ENCODE measurements around the gene IL24.
A peak's percentile ranks its signal among the peaks of the same experiment; 100 is the strongest.

Gene IL24

GRCh38 chr1:206882555-206882954, 14.7 kb upstream of the IL24 start:
- Histone ChIP-seq H3K27me3 (ENCODE audit: control insufficient read depth, insufficient read depth, low read length) (no peaks in the 10 kb centered on the region), H3K4me2 (ENCODE audit: low read length) (no peak overlapping the region), H3K36me3 (ENCODE audit: insufficient read depth, low read length) (no peaks in the 10 kb centered on the region), H3K4me3 (ENCODE audit: low read length) (no peak overlapping the region), H3K4me1 (ENCODE audit: control insufficient read depth, insufficient read depth, low read length) (peaks cover 3% of the 10 kb centered on the region), H3K9me3 (replicated peaks; ENCODE audit: low read length) (peaks cover 7% of the 10 kb centered on the region), H3K9ac (ENCODE audit: low read depth, low read length) (no peak overlapping the region)

DNA sequence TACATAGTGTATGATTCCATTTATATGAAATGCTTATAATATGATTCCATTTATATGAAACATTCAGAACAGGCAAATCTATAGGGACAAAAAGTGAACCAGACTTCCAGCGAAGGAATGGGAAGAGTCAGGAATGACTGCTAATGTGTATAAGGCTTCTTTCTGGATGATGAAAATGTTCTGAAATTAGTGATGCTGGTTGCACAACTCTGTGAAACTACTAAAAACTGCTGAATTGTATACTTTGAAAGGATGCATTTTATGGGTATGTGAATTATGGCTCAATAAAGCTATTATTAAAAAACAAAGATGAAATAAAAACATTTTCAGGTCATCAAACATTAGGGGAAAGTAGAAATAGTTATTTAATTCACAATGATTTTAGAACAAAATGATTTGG, 14.1 kb upstream of the IL24 start:
- Histone ChIP-seq H3K4me1 (ENCODE audit: control insufficient read depth, insufficient read depth, low read length) (peaks cover 8% of the 10 kb centered on the region), H3K36me3 (ENCODE audit: insufficient read depth, low read length) (no peaks in the 10 kb centered on the region), H3K4me2 (ENCODE audit: low read length) (no peak overlapping the region), H3K9me3 (replicated peaks; ENCODE audit: low read length) (peaks cover 5% of the 10 kb centered on the region), H3K4me3 (ENCODE audit: low read length) (no peak overlapping the region), H3K9ac (ENCODE audit: low read depth, low read length) (no peak overlapping the region), H3K27me3 (ENCODE audit: control insufficient read depth, insufficient read depth, low read length) (no peaks in the 10 kb centered on the region)

- Histone ChIP-seq H3K4me3 (ENCODE audit: low read length) (no peak overlapping the region), H3K4me1 (ENCODE audit: control insufficient read depth, insufficient read depth, low read length) (peaks cover 8% of the 10 kb centered on the region)
Measured at GRCh38 chr1:206883876-206884275, 13.4 kb upstream of the IL24 start.

DNA sequence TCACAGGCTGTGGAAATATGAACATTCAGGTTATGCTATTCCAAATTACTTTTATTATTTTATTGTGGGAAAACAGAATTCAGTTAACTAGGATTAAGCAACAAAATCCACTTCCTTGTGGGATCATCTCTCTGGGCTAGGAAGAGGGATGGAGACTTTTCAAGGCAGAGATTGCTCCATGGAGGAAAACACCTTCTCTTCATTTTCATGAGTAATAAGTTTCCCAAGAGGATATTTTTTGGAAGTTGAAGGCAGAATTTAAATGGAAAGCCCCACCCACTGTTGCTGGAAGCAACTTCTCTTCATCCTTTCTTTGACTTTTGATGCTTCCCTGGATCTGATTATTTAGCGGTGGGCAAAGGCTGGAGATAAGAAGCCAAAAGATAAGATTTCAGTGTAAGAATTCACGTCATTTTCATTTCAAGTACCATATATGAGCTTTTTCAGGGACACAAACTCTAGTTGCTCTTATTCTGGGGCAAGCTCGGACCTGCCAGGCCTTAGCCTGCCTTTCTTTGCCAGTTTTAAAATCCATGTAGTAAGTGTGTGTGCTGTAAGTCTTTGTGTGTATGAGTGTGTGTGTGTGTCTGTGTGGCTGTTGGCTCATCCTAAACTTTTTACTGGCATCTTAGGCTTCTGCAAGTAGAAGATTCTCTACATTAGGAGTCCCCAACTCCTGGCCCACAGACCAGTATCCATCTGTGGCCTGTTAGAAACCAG, 11.7 kb upstream of the IL24 start:
- H3K9ac ChIP-seq (ENCODE audit: low read depth, low read length): no peak overlapping the region
- no peak overlapping the region for H3K4me2 ChIP-seq (ENCODE audit: low read length)
- no peak overlapping the region for H3K4me3 ChIP-seq (ENCODE audit: low read length)
- H3K4me1 ChIP-seq (ENCODE audit: control insufficient read depth, insufficient read depth, low read length): peaks cover 17% of the 10 kb centered on the region
- H3K27me3 ChIP-seq (ENCODE audit: control insufficient read depth, insufficient read depth, low read length): no peaks in the 10 kb centered on the region
- H3K36me3 ChIP-seq (ENCODE audit: insufficient read depth, low read length): no peaks in the 10 kb centered on the region
- H3K9me3 ChIP-seq (replicated peaks; ENCODE audit: low read length): no peaks in the 10 kb centered on the region

More at GRCh38 chr1:206883876-206884275, 13.4 kb upstream of the IL24 start:
- H3K9ac ChIP-seq (ENCODE audit: low read depth, low read length): no peak overlapping the region
- no peaks in the 10 kb centered on the region for H3K36me3 ChIP-seq (ENCODE audit: insufficient read depth, low read length)
- H3K4me2 ChIP-seq (ENCODE audit: low read length): no peak overlapping the region
- H3K27me3 ChIP-seq (ENCODE audit: control insufficient read depth, insufficient read depth, low read length): no peaks in the 10 kb centered on the region
- no peaks in the 10 kb centered on the region for H3K9me3 ChIP-seq (replicated peaks; ENCODE audit: low read length)

DNA sequence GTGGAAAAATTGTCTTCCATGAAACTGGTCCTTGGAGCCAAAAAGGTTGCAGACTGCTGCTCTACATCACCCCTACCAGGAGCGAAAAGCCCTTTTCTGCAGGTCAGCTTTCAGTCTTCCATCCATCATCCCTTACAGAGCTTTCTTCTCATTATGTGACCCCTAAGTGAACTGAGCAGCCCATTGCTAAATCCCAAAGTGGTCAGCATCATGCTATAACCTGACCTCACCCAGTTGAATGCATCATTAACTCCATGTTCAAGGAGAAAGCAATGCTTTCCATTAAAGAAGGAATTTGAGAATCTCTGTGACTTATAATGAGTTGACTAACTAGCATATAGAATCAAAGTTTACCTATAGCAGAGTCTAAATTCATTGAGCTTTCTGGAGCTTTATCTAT, 10.4 kb upstream of the IL24 start:
- no peaks in the 10 kb centered on the region for H3K9me3 ChIP-seq (replicated peaks; ENCODE audit: low read length)
- peaks cover 31% of the 10 kb centered on the region for H3K4me1 ChIP-seq (ENCODE audit: control insufficient read depth, insufficient read depth, low read length)
- no peaks in the 10 kb centered on the region for H3K27me3 ChIP-seq (ENCODE audit: control insufficient read depth, insufficient read depth, low read length)
- no peak overlapping the region for H3K4me2 ChIP-seq (ENCODE audit: low read length)
- no peak overlapping the region for H3K4me3 ChIP-seq (ENCODE audit: low read length)
- no peak overlapping the region for H3K9ac ChIP-seq (ENCODE audit: low read depth, low read length)
- H3K36me3 ChIP-seq (ENCODE audit: insufficient read depth, low read length): no peaks in the 10 kb centered on the region

- no peak overlapping the region for H3K4me2 ChIP-seq (ENCODE audit: low read length)
- no peak overlapping the region for H3K4me3 ChIP-seq (ENCODE audit: low read length)
- no peaks in the 10 kb centered on the region for H3K27me3 ChIP-seq (ENCODE audit: control insufficient read depth, insufficient read depth, low read length)
- no peaks in the 10 kb centered on the region for H3K9me3 ChIP-seq (replicated peaks; ENCODE audit: low read length)
- H3K36me3 ChIP-seq (ENCODE audit: insufficient read depth, low read length): no peaks in the 10 kb centered on the region
- H3K4me1 ChIP-seq (ENCODE audit: control insufficient read depth, insufficient read depth, low read length): peaks cover 38% of the 10 kb centered on the region
- no peak overlapping the region for H3K9ac ChIP-seq (ENCODE audit: low read depth, low read length)
Measured at GRCh38 chr1:206887701-206888100, 9.5 kb upstream of the IL24 start.

- Histone ChIP-seq H3K9me3 (replicated peaks; ENCODE audit: low read length) (no peaks in the 10 kb centered on the region), H3K27me3 (ENCODE audit: control insufficient read depth, insufficient read depth, low read length) (no peaks in the 10 kb centered on the region), H3K9ac (ENCODE audit: low read depth, low read length) (peak overlapping the region; percentile 68), H3K4me3 (ENCODE audit: low read length) (peak overlapping the region; percentile 35), H3K36me3 (ENCODE audit: insufficient read depth, low read length) (no peaks in the 10 kb centered on the region), H3K4me1 (ENCODE audit: control insufficient read depth, insufficient read depth, low read length) (peaks cover 54% of the 10 kb centered on the region), H3K4me2 (ENCODE audit: low read length) (peak overlapping the region; percentile 62)
Measured at GRCh38 chr1:206890125-206891060, 6.8 kb upstream of the IL24 start.

GRCh38 chr1:206891412-206891811, 5.8 kb upstream of the IL24 start:
- H3K4me2 ChIP-seq (ENCODE audit: low read length): no peak overlapping the region
- no peaks in the 10 kb centered on the region for H3K27me3 ChIP-seq (ENCODE audit: control insufficient read depth, insufficient read depth, low read length)
- peak overlapping the region; percentile 10 for H3K9ac ChIP-seq (ENCODE audit: low read depth, low read length)
- no peak overlapping the region for H3K4me3 ChIP-seq (ENCODE audit: low read length)
- H3K4me1 ChIP-seq (ENCODE audit: control insufficient read depth, insufficient read depth, low read length): peaks cover 64% of the 10 kb centered on the region
- no peaks in the 10 kb centered on the region for H3K36me3 ChIP-seq (ENCODE audit: insufficient read depth, low read length)
- no peaks in the 10 kb centered on the region for H3K9me3 ChIP-seq (replicated peaks; ENCODE audit: low read length)

GRCh38 chr1:206892351-206892984, 4.8 kb upstream of the IL24 start:
- Histone ChIP-seq H3K9me3 (replicated peaks; ENCODE audit: low read length) (no peaks in the 10 kb centered on the region), H3K27me3 (ENCODE audit: control insufficient read depth, insufficient read depth, low read length) (no peaks in the 10 kb centered on the region), H3K4me3 (ENCODE audit: low read length) (peak overlapping the region; percentile 15), H3K9ac (ENCODE audit: low read depth, low read length) (peak overlapping the region; percentile 44), H3K4me1 (ENCODE audit: control insufficient read depth, insufficient read depth, low read length) (peaks cover 71% of the 10 kb centered on the region), H3K4me2 (ENCODE audit: low read length) (peak overlapping the region; percentile 34), H3K36me3 (ENCODE audit: insufficient read depth, low read length) (no peaks in the 10 kb centered on the region)

- H3K9me3 ChIP-seq (replicated peaks; ENCODE audit: low read length): no peaks in the 10 kb centered on the region
- peak overlapping the region; percentile 15 for H3K4me3 ChIP-seq (ENCODE audit: low read length)
- H3K4me2 ChIP-seq (ENCODE audit: low read length): no peak overlapping the region
- H3K36me3 ChIP-seq (ENCODE audit: insufficient read depth, low read length): no peaks in the 10 kb centered on the region
- peaks cover 74% of the 10 kb centered on the region for H3K4me1 ChIP-seq (ENCODE audit: control insufficient read depth, insufficient read depth, low read length)
- H3K27me3 ChIP-seq (ENCODE audit: control insufficient read depth, insufficient read depth, low read length): no peaks in the 10 kb centered on the region
- peak overlapping the region; percentile 44 for H3K9ac ChIP-seq (ENCODE audit: low read depth, low read length)
Measured at GRCh38 chr1:206893380-206893779, 3.9 kb upstream of the IL24 start.

DNA sequence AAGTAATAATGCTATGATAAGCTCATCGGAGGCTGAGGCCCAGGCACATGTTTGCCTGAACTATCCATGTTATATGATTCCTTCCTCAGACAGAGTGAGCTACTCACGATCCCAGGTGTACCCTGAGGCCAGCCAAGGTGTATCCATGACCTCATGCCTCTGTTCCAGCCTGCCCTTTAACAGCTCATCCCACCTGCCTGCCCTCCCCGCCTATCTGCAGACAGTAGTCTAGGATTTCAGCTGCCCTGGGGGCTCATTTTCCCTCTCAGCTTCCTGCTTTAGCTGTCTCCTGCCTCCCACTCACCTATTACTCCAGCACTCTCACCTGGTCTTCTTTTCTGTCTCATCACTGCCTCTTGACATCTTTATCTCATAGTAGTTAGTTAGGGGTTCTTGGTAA, 1.9 kb upstream of the IL24 start:
- H3K4me3 ChIP-seq (ENCODE audit: low read length): no peak overlapping the region
- H3K4me2 ChIP-seq (ENCODE audit: low read length): no peak overlapping the region
- H3K4me1 ChIP-seq (ENCODE audit: control insufficient read depth, insufficient read depth, low read length): peaks cover 75% of the 10 kb centered on the region
- peak overlapping the region; percentile 11 for H3K9ac ChIP-seq (ENCODE audit: low read depth, low read length)
- H3K27me3 ChIP-seq (ENCODE audit: control insufficient read depth, insufficient read depth, low read length): no peaks in the 10 kb centered on the region
- H3K9me3 ChIP-seq (replicated peaks; ENCODE audit: low read length): no peaks in the 10 kb centered on the region
- H3K36me3 ChIP-seq (ENCODE audit: insufficient read depth, low read length): no peaks in the 10 kb centered on the region
